IMR-90 (cell line): ENCODE results near the gene ALDH1B1. TPM values are rescaled to one million over a fixed set of nuclear protein-coding genes. Genes with fewer than 3 reads are reported as not detected.

Experiments used
- ATAC-seq: fragments of 200-7000 bp; cut with Tn5 transposase; 2 replicates; pipeline ENCODE4 v1.9.1; 2020; ENCODE audit warnings: low read depth, mild to moderate bottlenecking, moderate library complexity
- BruUV-seq: library from RNA; stranded (reverse); fragments of 400-500 nt; replicated peaks from 2 replicates; lab custom pipeline; 2021; lab: Mats Ljungman, UMichigan
- CTCF ChIA-PET: fragments of 300-600 bp; formaldehyde crosslinking; extraction: SDS; loops from one replicate; lab custom pipeline; 2021; ENCODE audit warnings: antibody characterized with exemption; lab: Yijun Ruan, JAX
- POLR2A ChIA-PET: fragments of 300-600 bp; sonication (Branson Sonifier 250); formaldehyde crosslinking; loops from one replicate; lab custom pipeline; 2022; ENCODE audit warnings: antibody characterized with exemption; ENCODE audit not compliant: unreplicated experiment; lab: Charles Lee
- DNase-seq: peaks from one replicate; pipeline ENCODE4 v3.0.0; 2013
- H2AFZ ChIP-seq: replicated peaks from 2 replicates; pipeline ENCODE3; 2013; ENCODE audit warnings: low read length, mild to moderate bottlenecking; ENCODE audit not compliant: poor library complexity
- H2AK5ac ChIP-seq: 2 replicates; pipeline ENCODE4 v1.6.1; 2013; ENCODE audit warnings: low read depth, low read length, inconsistent platforms
- H2AK9ac ChIP-seq: replicated peaks from 2 replicates; pipeline ENCODE3; 2013; ENCODE audit warnings: mild to moderate bottlenecking, low read depth, low read length, moderate library complexity; ENCODE audit not compliant: poor library complexity
- H2BK120ac ChIP-seq: 2 replicates; pipeline ENCODE4 v1.6.1; 2013; ENCODE audit warnings: low read depth, low read length, inconsistent platforms
- H2BK15ac ChIP-seq: 3 replicates; pipeline ENCODE4 v1.6.1; 2013; ENCODE audit warnings: low read depth, low read length, inconsistent platforms
- H2BK20ac ChIP-seq: 2 replicates; pipeline ENCODE4 v1.6.1; 2013; ENCODE audit warnings: low read depth, mild to moderate bottlenecking, inconsistent platforms, low read length, moderate library complexity
- H2BK5ac ChIP-seq: 2 replicates; pipeline ENCODE4 v1.6.1; 2013; ENCODE audit warnings: mild to moderate bottlenecking, low read depth, low read length, inconsistent platforms; ENCODE audit not compliant: poor library complexity, severe bottlenecking
- H3K14ac ChIP-seq: replicated peaks from 2 replicates; pipeline ENCODE4 v1.6.1; 2013; ENCODE audit warnings: low read depth, low read length, inconsistent platforms
- H3K18ac ChIP-seq: 2 replicates; pipeline ENCODE4 v1.6.1; 2013; ENCODE audit warnings: low read depth, low read length, control low read depth
- H3K23ac ChIP-seq: 2 replicates; pipeline ENCODE4 v1.6.1; 2013; ENCODE audit warnings: low read depth, low read length, inconsistent platforms
- H3K27ac ChIP-seq: 2 replicates; pipeline ENCODE4 v1.5.1; 2013; ENCODE audit warnings: mild to moderate bottlenecking, control low read depth, low read length; ENCODE audit not compliant: insufficient read depth
- H3K27me3 ChIP-seq: 2 replicates; pipeline ENCODE4 v1.6.1; 2013; ENCODE audit warnings: low read length; ENCODE audit not compliant: control insufficient read depth, insufficient read depth
- H3K36me3 ChIP-seq: 2 replicates; pipeline ENCODE4 v1.6.1; 2013; ENCODE audit warnings: low read length, mixed read lengths; ENCODE audit not compliant: control insufficient read depth, insufficient read depth
- H3K4ac ChIP-seq: 2 replicates; pipeline ENCODE4 v1.6.1; 2013; ENCODE audit warnings: low read depth, low read length, inconsistent platforms
- H3K4me1 ChIP-seq: 2 replicates; pipeline ENCODE4 v1.6.1; 2013; ENCODE audit warnings: low read length, mixed read lengths; ENCODE audit not compliant: control insufficient read depth, insufficient read depth
- H3K4me2 ChIP-seq: 2 replicates; pipeline ENCODE4 v1.6.1; 2013; ENCODE audit warnings: low read depth, mild to moderate bottlenecking, control low read depth, low read length, moderate library complexity
- H3K4me3 ChIP-seq: 2 replicates; pipeline ENCODE4 v1.5.1; 2013; ENCODE audit warnings: low read depth, mild to moderate bottlenecking, control low read depth, low read length, moderate library complexity; ENCODE audit not compliant: insufficient read depth
- H3K56ac ChIP-seq: 2 replicates; pipeline ENCODE4 v1.6.1; 2013; ENCODE audit warnings: low read length, inconsistent platforms; ENCODE audit not compliant: insufficient read depth; ENCODE audit errors: extremely low read depth
- H3K79me1 ChIP-seq, 2 experiments: 2 replicates each; pipeline ENCODE4 v1.6.1; 2013; ENCODE audit warnings: low read length in 2 of 2, inconsistent platforms in 1 of 2, low read depth in 1 of 2
- H3K9ac ChIP-seq: 2 replicates; pipeline ENCODE4 v1.6.1; 2013; ENCODE audit warnings: low read depth, low read length, control low read depth
- H3K9me1 ChIP-seq: 2 replicates; pipeline ENCODE4 v1.6.1; 2013; ENCODE audit warnings: low read length, inconsistent platforms; ENCODE audit not compliant: insufficient read depth
- H3K9me3 ChIP-seq: 2 replicates; pipeline ENCODE4 v1.6.1; 2013; ENCODE audit warnings: low read length; ENCODE audit not compliant: control insufficient read depth, insufficient read depth
- H4K20me1 ChIP-seq: 2 replicates; pipeline ENCODE4 v1.6.1; 2013; ENCODE audit warnings: low read length, inconsistent platforms; ENCODE audit not compliant: insufficient read depth
- H4K5ac ChIP-seq: 2 replicates; pipeline ENCODE4 v1.6.1; 2013; ENCODE audit warnings: mild to moderate bottlenecking, low read depth, low read length, control low read depth
- H4K8ac ChIP-seq, 2 experiments: 2 replicates each; pipeline ENCODE4 v1.6.1; 2013; ENCODE audit warnings: low read depth in 2 of 2, low read length in 2 of 2, control low read depth in 1 of 2, inconsistent platforms in 1 of 2
- H4K91ac ChIP-seq: 2 replicates; pipeline ENCODE4 v1.6.1; 2013; ENCODE audit warnings: low read depth, low read length, inconsistent platforms; ENCODE audit not compliant: insufficient read depth
- BHLHE40 ChIP-seq: fragments of 150-350 bp; IDR thresholded peaks from 2 replicates; pipeline ENCODE4 v1.6.1; 2016; ENCODE audit warnings: mild to moderate bottlenecking, low read depth, low read length
- CHD1 ChIP-seq: IDR thresholded peaks from 2 replicates; pipeline ENCODE4 v1.6.1; 2012; ENCODE audit warnings: low read depth, low read length, improper control_type of control experiment
- FOS ChIP-seq: fragments of 150-350 bp; IDR thresholded peaks from 2 replicates; pipeline ENCODE4 v1.6.1; 2016; ENCODE audit warnings: low read depth, low read length
- MAFK ChIP-seq: IDR thresholded peaks from 2 replicates; pipeline ENCODE4 v1.6.1; 2012; ENCODE audit warnings: low read depth, low read length, improper control_type of control experiment
- MAZ ChIP-seq: IDR thresholded peaks from 2 replicates; pipeline ENCODE4 v1.6.1; 2012; ENCODE audit warnings: low read depth, mild to moderate bottlenecking, low read length, improper control_type of control experiment, moderate library complexity, borderline replicate concordance
- NFE2L2 ChIP-seq: fragments of 150-350 bp; IDR thresholded peaks from 2 replicates; pipeline ENCODE4 v1.6.1; 2016; ENCODE audit warnings: low read depth, mild to moderate bottlenecking, low read length
- RAD21 ChIP-seq: IDR thresholded peaks from 2 replicates; pipeline ENCODE4 v1.6.1; 2012; ENCODE audit warnings: low read length, improper control_type of control experiment
- RCOR1 ChIP-seq: IDR thresholded peaks from 2 replicates; pipeline ENCODE4 v1.6.1; 2012; ENCODE audit warnings: mild to moderate bottlenecking, low read length, improper control_type of control experiment; ENCODE audit not compliant: insufficient replicate concordance
- RFX5 ChIP-seq: IDR thresholded peaks from 2 replicates; pipeline ENCODE4 v1.8.0; 2012; ENCODE audit warnings: low read depth, mild to moderate bottlenecking, low read length, moderate library complexity
- SMC3 ChIP-seq: fragments of 150-350 bp; IDR thresholded peaks from 2 replicates; pipeline ENCODE4 v1.6.1; 2016; ENCODE audit warnings: low read depth, mild to moderate bottlenecking, antibody characterized with exemption, low read length, moderate library complexity
- USF2 ChIP-seq: fragments of 150-350 bp; IDR thresholded peaks from 2 replicates; pipeline ENCODE4 v1.6.1; 2017; ENCODE audit warnings: mild to moderate bottlenecking, antibody characterized with exemption, low read length, low read depth
- WGBS, 2 experiments: methylation state at CpG; one replicate each; pipeline versions ENCODE4 v1.1.5 to v1.1.7; 2013; ENCODE audit warnings: missing lambda C conversion rate in 2 of 2; ENCODE audit not compliant: insufficient read length in 1 of 2; ENCODE audit errors: extremely low coverage in 2 of 2; 5-methylcytosine and 5-hydroxymethylcytosine counted together
- dilution Hi-C: fragments of 300-500 bp; cut with HindIII; formaldehyde crosslinking; loops from one replicate; pipeline ENCODE4 v1.14.3; 2018; ENCODE audit warnings: low sequenced_read_pairs; ENCODE audit not compliant: unreplicated experiment
- in situ Hi-C: fragments of 300-500 bp; cut with MboI; formaldehyde crosslinking; loops from 3 replicates; pipeline ENCODE4 v1.14.3; 2019; ENCODE audit warnings: low sequenced_read_pairs, inconsistent platforms, mixed read lengths
- intact Hi-C: fragments of 100-400 bp; cut with micrococcal nuclease; formaldehyde crosslinking; loops from 2 replicates; pipeline ENCODE4 v1.10.0; 2022
- polyA plus RNA-seq, 3 experiments: library from polyadenylated mRNA; depleted of rRNA; stranded (reverse); fragments of >200 nt; gene quantifications; 2 replicates each; pipeline ENCODE4 v1.2.3, GENCODE V29; 2012; ENCODE audit warnings: low replicate concordance in 1 of 3
- total RNA-seq: library from RNA; depleted of rRNA; stranded (reverse); fragments of >200 nt; gene quantifications from 2 replicates; pipeline ENCODE4 v1.2.3, GENCODE V29; 2012
- TF ChIP-seq, protein P1 (sequence below): conservative IDR thresholded peaks from 2 replicates; pipeline ENCODE4 v1.5.1; 2012; ENCODE audit warnings: mild to moderate bottlenecking, low read depth, low read length, improper control_type of control experiment

The ALDH1B1 gene
- total and polyA plus RNA-seq, 2 of the 4 experiments (the other 2 are of a cell fraction): 29.6 to 37.6 TPM

- no peak for TF ChIP-seq MAZ
- no peak for TF ChIP-seq RCOR1
- TF ChIP-seq SMC3: no peak
- TF ChIP-seq BHLHE40: no peak
- TF ChIP-seq NFE2L2: no peak
Observed at GRCh38 chr9:38373679-38374078, 18.8 kb upstream of the ALDH1B1 start (continued).

DNA sequence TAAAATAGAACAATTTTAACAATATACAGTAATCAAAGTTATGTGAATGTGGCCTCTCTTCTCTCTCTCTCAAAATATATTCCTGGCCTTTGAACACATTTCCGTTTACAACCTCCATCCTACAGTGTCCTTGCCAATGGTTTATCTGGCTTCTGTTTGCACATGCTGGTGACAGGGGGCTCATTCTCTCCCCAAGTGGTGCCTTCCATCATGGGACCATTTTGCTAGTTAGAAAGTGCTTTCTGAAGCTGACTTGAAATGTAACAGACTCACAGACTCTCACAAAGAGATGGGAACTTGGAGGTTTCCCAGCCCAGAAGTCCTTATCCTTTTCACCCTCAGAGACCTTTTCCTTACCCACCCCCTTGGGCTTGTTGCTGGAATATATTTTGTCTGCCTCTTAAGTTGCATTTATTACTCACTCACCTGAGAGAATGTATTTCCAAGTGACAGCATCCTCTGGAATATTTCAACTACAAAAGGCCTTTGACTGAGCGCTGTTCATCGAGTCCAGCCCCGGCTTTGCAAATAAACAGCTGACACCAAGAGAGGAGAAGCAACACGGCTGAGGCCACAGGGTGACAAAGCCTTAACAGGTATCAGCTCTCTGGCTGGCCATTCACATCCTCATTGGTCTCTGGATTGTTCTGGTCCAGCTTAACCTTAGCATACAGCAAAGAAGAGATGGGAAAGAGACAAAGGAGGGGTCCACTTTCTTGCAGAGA is 17.5 kb upstream of the ALDH1B1 start:
- H3K9me3 ChIP-seq: no peaks in the 10 kb centered on the region
- no peak for ATAC-seq
- dilution Hi-C loops: loop anchor here (25.0 kb wide), 1 partner anchor 463 kb away; the partner anchor contains the start of gene SLC25A51
- no peaks in the 10 kb centered on the region for H3K79me1 ChIP-seq
- H4K5ac ChIP-seq: no peak overlapping the region
- no peak overlapping the region for H2BK15ac ChIP-seq
- no peak overlapping the region for H4K91ac ChIP-seq
- H2AK9ac ChIP-seq: no peak overlapping the region
- ChIA-PET CTCF (no interaction called here), POLR2A (no interaction called here)
- H4K20me1 ChIP-seq: no peaks in the 10 kb centered on the region
- no peak for TF ChIP-seq MAFK
- TF ChIP-seq NFE2L2: no peak
- TF ChIP-seq, protein P1, sequence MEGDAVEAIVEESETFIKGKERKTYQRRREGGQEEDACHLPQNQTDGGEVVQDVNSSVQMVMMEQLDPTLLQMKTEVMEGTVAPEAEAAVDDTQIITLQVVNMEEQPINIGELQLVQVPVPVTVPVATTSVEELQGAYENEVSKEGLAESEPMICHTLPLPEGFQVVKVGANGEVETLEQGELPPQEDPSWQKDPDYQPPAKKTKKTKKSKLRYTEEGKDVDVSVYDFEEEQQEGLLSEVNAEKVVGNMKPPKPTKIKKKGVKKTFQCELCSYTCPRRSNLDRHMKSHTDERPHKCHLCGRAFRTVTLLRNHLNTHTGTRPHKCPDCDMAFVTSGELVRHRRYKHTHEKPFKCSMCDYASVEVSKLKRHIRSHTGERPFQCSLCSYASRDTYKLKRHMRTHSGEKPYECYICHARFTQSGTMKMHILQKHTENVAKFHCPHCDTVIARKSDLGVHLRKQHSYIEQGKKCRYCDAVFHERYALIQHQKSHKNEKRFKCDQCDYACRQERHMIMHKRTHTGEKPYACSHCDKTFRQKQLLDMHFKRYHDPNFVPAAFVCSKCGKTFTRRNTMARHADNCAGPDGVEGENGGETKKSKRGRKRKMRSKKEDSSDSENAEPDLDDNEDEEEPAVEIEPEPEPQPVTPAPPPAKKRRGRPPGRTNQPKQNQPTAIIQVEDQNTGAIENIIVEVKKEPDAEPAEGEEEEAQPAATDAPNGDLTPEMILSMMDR: no peak
- no peak for TF ChIP-seq RAD21
- no peak for TF ChIP-seq CHD1
- TF ChIP-seq SMC3: no peak
- TF ChIP-seq RFX5: no peak
- TF ChIP-seq FOS: no peak
- no peak for TF ChIP-seq RCOR1
- TF ChIP-seq BHLHE40: no peak
- TF ChIP-seq USF2: no peak
- 56% methylated on average over 3 of the region's 5 CpGs; no CpG with 5 or more reads in 1 of the 2 experiments for WGBS, 2 experiments
- no peak overlapping the region for H2BK20ac ChIP-seq
- no peaks in the 10 kb centered on the region for H3K4me1 ChIP-seq
- no peak overlapping the region for H2BK5ac ChIP-seq
- no peak overlapping the region for H3K23ac ChIP-seq
- intact Hi-C loops: no loop called here
- no peak overlapping the region for H3K9ac ChIP-seq
- H2AFZ ChIP-seq: no peak overlapping the region
- H3K27me3 ChIP-seq: peaks cover 50% of the 10 kb centered on the region
- H3K4me2 ChIP-seq: no peak overlapping the region
- BruUV-seq: no TSS peak
- no peak overlapping the region for H3K4me3 ChIP-seq
- no peaks in the 10 kb centered on the region for H3K36me3 ChIP-seq
- H3K4ac ChIP-seq: no peak overlapping the region
- H3K27ac ChIP-seq: no peak overlapping the region
- in situ Hi-C loops: loop anchor here (25.0 kb wide), 1 partner anchor 888 kb away; the partner anchor contains the start of gene POLR1E
- no peak overlapping the region for H3K56ac ChIP-seq
- no peak overlapping the region for H3K14ac ChIP-seq
- no peaks in the 10 kb centered on the region for H3K9me1 ChIP-seq
- H4K8ac ChIP-seq: no peak overlapping the region
- no peak overlapping the region for H2AK5ac ChIP-seq
- no peak overlapping the region for H3K18ac ChIP-seq
- DNase-seq: no peak
- H2BK120ac ChIP-seq: no peak overlapping the region
